Stimulated activated CD8-positive, alpha-beta memory T cell treated with anti-CD3 and anti-CD28 coated beads, Interleukin-7, amount 100 ng/mL, for 24 hours (primary cell): ENCODE data around the gene CHRDL1.
"Not testable (repeated sequence)": the region's sequence is repeated elsewhere in the genome, so short reads cannot be mapped to it uniquely, and the experiment has no call there.

Experiments used
- DNase-seq: peaks from one replicate; pipeline ENCODE4 v3.0.0-alpha.2; 2020; ENCODE audit warnings: low read depth

Gene CHRDL1

DNA sequence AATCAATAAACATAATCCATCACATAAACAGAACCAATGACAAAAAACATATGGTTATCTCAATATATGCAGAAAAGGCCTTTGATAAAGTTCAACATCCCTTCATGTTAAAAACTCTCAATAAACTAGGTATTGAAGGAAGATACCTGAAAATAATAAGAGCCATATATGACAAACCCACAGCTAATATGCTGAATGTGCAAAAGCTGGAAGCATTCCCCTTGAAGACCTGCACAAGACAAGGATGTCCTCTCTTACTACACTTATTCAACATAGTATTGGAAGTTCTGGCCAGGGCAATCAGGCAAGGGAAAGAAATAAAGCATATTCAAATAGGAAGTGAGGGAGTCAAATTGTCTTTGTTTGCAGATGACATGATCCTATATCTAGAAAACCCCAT lies 141.3 kb downstream of the CHRDL1 start:
- DNase-seq: not testable (repeated sequence)

DNA sequence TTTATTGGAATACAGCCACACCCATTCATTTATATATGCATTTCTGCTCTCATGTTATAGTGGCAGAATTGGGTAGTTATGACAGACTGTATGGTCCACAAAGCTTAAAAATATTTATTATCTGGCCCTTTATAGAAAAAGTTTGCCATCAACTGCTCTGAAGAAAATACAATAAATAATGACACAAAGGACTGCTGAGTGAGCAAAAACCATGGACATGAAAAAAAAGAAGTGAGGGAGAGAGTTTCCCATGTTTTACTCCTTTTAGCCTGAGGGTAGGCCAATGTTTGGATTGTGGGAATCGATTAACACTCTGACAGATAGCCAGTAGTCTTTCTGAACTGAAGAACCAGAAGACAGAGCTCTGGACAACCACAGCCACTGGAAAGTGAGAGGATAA lies 149.2 kb downstream of the CHRDL1 start:
- no peak for DNase-seq
